GM13976 (cell line): ENCODE measurements around the gene RPS6KC1.

Experiments
- DNase-seq: peaks from one replicate; pipeline ENCODE4 v3.0.0; 2012; ENCODE audit warnings: low spot score
- CTCF ChIP-seq: IDR thresholded peaks from 2 replicates; pipeline ENCODE4 v1.5.1; 2012; ENCODE audit warnings: borderline replicate concordance, mild to moderate bottlenecking; ENCODE audit not compliant: insufficient read depth; ENCODE audit errors: extremely low read depth, missing control alignments, control extremely low read depth
- in situ Hi-C: fragments of 300-500 bp; cut with MboI; formaldehyde crosslinking; loops from one replicate; pipeline ENCODE4 v1.12.0; 2022; ENCODE audit warnings: low sequenced_read_pairs, mixed read lengths, inconsistent platforms; ENCODE audit not compliant: unreplicated experiment

Gene RPS6KC1

DNA sequence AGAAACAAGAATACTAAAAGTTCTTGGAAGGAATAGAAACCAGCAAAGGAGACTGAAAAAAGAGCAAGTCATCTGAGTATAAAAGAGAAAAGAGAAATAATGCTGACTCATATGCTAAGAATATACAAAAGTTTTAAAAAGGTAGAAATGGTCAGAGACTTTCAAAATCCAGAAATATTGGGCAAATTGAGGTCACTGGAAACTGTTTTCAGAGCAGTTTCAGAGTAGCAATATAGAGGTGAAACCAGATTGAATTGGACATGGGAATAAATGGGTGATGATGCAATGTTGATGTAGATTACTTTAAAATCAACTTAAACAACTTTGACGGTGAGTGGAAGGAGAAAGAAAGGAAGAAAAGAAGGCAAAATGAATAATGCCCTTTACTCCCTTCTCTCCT lies 1.8 kb upstream of the RPS6KC1 start:
- TF ChIP-seq CTCF = no peak

GRCh38 chr1:213050745-213051126 lies 305 bp upstream of the RPS6KC1 start:
- in situ Hi-C loops = no loop called here
- no peak for TF ChIP-seq CTCF
- DNase-seq = no peak

More for the DNA sequence above, 1.8 kb upstream of the RPS6KC1 start:
- no peak for DNase-seq
- in situ Hi-C loops = no loop called here

DNA sequence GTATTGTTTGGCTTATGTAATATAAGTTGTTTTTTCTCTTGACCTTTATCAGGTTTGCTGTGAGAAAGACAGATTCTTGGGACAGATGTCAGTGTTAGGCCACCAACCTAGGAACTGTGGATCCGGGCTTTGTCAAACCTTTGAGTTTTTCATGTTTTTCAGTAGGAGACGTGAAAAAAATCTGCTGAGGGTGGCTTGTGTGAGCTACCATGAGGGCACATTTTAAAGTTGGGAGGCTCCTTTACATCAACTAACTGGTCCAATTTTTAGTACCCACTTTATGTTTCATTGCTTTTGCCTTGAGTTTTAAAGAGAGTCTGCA lies 801 bp downstream of the RPS6KC1 start:
- no peak for DNase-seq
- TF ChIP-seq CTCF = no peak
- in situ Hi-C loops = no loop called here

DNA sequence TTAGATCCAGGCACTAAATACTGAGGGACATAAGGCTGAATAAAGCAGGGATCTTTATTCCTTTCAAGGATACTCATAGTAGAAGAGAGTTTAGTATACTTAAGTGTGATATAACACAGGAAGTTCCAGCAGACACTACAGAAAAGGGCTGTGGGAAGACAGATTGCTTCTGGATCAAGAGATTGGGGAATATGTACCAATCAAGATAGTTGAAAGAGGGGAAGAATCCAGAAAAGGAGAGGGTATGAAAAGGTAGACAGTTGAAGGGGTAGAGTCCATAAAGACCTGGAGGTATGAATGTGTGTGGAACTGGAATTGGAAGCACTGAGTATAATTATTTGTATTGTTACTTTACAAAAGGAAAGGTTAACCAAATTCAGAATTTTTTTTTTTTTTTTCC lies 2.4 kb downstream of the RPS6KC1 start:
- TF ChIP-seq CTCF = no peak
- in situ Hi-C loops = no loop called here
- no peak for DNase-seq

- in situ Hi-C loops = no loop called here
- DNase-seq = no peak
- TF ChIP-seq CTCF = no peak
Measured at GRCh38 chr1:213054142-213054541, 3.1 kb downstream of the RPS6KC1 start.

GRCh38 chr1:213054733-213055591 lies 3.9 kb downstream of the RPS6KC1 start:
- in situ Hi-C loops = no loop called here
- DNase-seq = no peak

More at GRCh38 chr1:213054733-213055591, 3.9 kb downstream of the RPS6KC1 start:
- TF ChIP-seq CTCF = no peak
